Adipocyte (in vitro differentiated cells): Measurements from ENCODE around the gene PATJ.
A peak's percentile ranks its signal among the peaks of the same experiment; 100 is the strongest.
"Not testable (repeated sequence)": the region's sequence is repeated elsewhere in the genome, so short reads cannot be mapped to it uniquely, and the experiment has no call there.

Experiments
- DNase-seq: peaks from one replicate; pipeline ENCODE4 v3.0.0-alpha.2; 2015; ENCODE audit warnings: low read depth
- H3K27me3 ChIP-seq: replicated peaks from 2 replicates; pipeline ENCODE4 v1.7.0; 2013; ENCODE audit warnings: mild to moderate bottlenecking, low read length, moderate library complexity; ENCODE audit not compliant: control insufficient read depth, insufficient read depth
- H3K36me3 ChIP-seq: 2 replicates; pipeline ENCODE4 v1.7.0; 2013; ENCODE audit warnings: low read length, mild to moderate bottlenecking, moderate library complexity; ENCODE audit not compliant: control insufficient read depth, insufficient read depth, severe bottlenecking
- H3K4me1 ChIP-seq: 2 replicates; pipeline ENCODE4 v1.7.0; 2013; ENCODE audit warnings: mild to moderate bottlenecking, low read length, moderate library complexity; ENCODE audit not compliant: control insufficient read depth, insufficient read depth
- H3K4me3 ChIP-seq: 2 replicates; pipeline ENCODE4 v1.7.0; 2013; ENCODE audit warnings: mild to moderate bottlenecking, low read length, moderate library complexity
- H3K9ac ChIP-seq: 2 replicates; pipeline ENCODE4 v1.7.0; 2013; ENCODE audit warnings: mild to moderate bottlenecking, low read length, moderate library complexity
- H3K9me3 ChIP-seq: 2 replicates; pipeline ENCODE4 v1.7.0; 2013; ENCODE audit warnings: mild to moderate bottlenecking, low read length, moderate library complexity; ENCODE audit not compliant: control insufficient read depth

PATJ gene

DNA sequence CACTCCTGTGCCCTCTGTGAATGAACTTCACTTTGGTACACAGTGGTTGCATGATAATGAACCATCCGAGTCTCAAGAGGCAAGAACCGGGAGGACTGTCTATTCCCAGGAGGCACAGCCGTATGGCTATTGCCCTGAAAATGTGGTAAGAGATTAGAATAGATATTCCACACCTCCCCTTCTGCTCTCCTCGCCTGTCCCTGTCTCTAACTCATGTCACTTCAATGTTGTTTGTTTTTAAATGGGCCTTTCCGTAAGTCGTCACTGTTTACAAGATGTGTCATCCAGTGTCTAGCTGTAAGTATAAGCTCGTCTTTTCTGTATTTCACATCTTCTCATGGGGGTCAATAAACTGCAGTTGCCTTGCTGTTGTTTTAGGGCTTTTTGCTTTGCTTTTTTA, 122.2 kb downstream of the PATJ start:
- Histone ChIP-seq H3K9me3 (no peaks in the 10 kb centered on the region), H3K27me3 (no peaks in the 10 kb centered on the region), H3K4me3 (no peak overlapping the region), H3K9ac (no peak overlapping the region), H3K36me3 (no peaks in the 10 kb centered on the region), H3K4me1 (no peaks in the 10 kb centered on the region)
- DNase-seq = no peak

DNA sequence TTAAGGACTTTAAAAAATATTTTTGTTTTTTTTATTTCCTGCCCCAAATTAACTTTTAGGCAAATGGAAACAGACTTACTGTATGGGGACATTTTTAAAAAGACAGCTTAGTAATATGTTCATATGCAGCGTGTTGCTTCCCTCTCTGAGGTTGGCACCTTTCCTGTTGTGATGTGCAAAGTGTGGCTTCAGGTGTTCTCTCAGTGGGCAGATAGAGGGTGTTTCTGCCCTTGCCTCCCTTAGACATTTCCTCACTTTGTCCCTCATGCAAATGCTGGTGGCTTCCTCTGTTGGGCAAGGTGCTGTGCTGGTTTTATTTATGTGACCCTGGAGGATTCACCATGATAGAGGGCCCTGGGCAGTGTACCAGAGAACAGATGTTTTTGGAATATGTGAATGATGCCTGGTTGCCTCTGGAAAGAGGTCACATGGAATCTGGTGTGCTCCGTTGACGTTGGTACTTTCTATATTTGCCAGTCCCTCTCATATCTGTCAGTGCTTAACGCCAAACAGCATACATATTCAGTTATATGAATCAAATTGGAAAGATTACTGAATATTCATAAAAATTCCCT, 123.5 kb downstream of the PATJ start:
- Histone ChIP-seq H3K9me3 (no peaks in the 10 kb centered on the region), H3K36me3 (no peaks in the 10 kb centered on the region), H3K9ac (no peak overlapping the region), H3K4me3 (no peak overlapping the region), H3K4me1 (no peaks in the 10 kb centered on the region), H3K27me3 (no peaks in the 10 kb centered on the region)
- no peak for DNase-seq

DNA sequence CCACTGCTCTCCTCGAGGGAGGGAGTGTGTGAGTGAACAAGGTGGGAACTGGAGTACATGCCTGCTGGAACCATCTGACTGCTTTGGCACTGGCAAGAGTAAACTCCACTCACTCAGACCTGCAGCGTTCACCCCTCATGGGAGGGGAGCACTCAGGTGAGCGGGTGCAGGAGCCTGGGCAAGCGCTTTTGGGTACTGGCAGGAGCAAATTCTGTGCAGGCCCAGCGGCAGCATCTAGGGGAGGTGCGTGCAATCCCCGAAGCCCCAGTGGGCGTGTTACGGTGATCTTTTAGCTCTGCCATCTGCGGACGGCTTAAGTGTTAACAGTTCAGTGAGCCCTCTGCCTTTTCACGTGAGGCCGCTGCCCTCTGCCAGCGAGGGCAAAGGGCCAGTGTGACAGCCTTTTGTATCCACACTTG, 127.4 kb downstream of the PATJ start:
- no peaks in the 10 kb centered on the region for H3K27me3 ChIP-seq
- no peaks in the 10 kb centered on the region for H3K36me3 ChIP-seq
- no peak overlapping the region for H3K9ac ChIP-seq
- H3K4me3 ChIP-seq = no peak overlapping the region
- DNase-seq = no peak
- no peaks in the 10 kb centered on the region for H3K4me1 ChIP-seq
- H3K9me3 ChIP-seq = no peaks in the 10 kb centered on the region

DNA sequence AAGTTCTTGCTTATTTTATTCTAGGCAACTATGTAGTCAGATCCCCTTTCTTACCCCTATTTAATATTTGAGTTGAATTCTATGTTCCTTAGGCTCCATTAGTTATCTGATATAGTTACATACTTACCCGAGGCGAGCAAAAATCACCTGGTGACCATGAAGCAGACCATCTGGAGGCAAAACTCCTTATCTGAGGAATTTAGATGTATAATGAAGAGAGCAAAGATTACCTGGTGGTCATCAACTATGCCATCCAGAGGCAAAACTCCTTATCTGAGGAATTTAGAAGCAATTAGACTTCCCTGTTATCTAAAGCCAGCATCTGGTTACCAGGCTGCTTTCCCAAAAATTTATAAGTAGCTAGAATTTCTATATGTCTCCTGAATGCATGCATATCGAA, 129.9 kb downstream of the PATJ start:
- Histone ChIP-seq H3K9me3 (no peaks in the 10 kb centered on the region), H3K4me3 (no peak overlapping the region), H3K36me3 (no peaks in the 10 kb centered on the region), H3K27me3 (no peaks in the 10 kb centered on the region), H3K9ac (no peak overlapping the region), H3K4me1 (no peaks in the 10 kb centered on the region)
- no peak for DNase-seq

DNA sequence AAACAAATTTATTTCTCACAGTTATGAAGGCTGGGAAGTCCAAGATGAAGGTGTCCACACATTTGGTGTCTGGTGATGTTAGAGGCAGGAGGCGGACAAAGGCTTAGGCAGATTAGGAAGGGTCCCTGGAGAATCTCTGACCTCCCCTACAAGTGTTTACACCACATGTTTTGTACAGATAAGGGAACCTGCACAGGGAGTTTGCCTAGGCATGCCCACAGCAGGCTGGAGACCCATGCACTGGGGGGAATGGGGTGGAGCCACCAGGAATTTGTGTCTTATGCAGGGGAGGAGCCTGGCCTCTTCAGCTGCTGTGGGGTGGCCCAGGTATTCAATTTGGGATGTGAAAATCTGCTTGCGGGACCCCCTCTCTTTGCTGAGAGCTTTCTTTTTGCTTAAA, 131.3 kb downstream of the PATJ start:
- no peaks in the 10 kb centered on the region for H3K27me3 ChIP-seq
- no peaks in the 10 kb centered on the region for H3K9me3 ChIP-seq
- no peak overlapping the region for H3K4me3 ChIP-seq
- no peaks in the 10 kb centered on the region for H3K4me1 ChIP-seq
- no peak for DNase-seq
- H3K36me3 ChIP-seq = no peaks in the 10 kb centered on the region
- H3K9ac ChIP-seq = no peak overlapping the region

DNA sequence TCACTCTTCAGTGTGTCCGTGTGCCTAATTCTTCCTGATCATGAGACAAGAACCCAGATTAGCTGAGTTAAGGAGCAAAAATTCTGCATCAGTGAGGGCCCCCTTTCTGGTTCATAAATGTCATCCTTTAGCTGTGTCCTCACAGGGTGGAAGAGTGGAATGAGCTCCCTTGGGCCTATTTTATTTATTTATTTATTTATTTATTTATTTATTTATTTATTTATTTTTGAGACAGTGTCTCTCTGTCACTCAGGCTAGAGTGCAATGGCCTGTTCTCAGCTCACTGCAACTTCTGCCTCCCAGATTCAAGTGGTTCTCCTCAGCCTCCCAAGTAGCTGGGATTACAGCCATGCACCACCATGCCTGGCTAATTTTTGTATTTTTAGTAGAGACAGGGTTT, 131.7 kb downstream of the PATJ start:
- no peak for DNase-seq
- no peaks in the 10 kb centered on the region for H3K9me3 ChIP-seq
- H3K27me3 ChIP-seq = no peaks in the 10 kb centered on the region
- no peaks in the 10 kb centered on the region for H3K36me3 ChIP-seq
- no peak overlapping the region for H3K4me3 ChIP-seq
- no peak overlapping the region for H3K9ac ChIP-seq
- H3K4me1 ChIP-seq = no peaks in the 10 kb centered on the region

DNA sequence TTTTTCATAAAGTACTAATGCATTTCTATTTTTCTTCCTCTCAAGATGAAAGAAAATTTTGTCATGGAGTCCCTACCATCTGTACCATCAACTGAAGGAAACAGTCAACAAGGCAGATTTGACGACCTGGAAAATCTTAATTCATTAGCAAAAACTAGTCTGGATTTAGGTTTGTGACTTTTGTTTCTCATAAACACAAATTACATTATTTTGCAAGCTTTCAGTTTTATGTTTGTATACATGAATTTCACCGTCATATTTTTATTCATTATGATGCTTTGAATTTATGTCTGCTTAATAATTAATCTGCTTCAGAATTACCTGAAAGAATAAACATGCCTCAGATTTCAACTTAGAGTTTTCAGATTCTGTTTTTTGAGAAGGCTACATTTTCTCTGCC, 132.9 kb downstream of the PATJ start:
- H3K36me3 ChIP-seq = no peaks in the 10 kb centered on the region
- no peak for DNase-seq
- H3K9ac ChIP-seq = no peak overlapping the region
- no peak overlapping the region for H3K4me3 ChIP-seq
- no peaks in the 10 kb centered on the region for H3K27me3 ChIP-seq
- H3K9me3 ChIP-seq = no peaks in the 10 kb centered on the region
- no peaks in the 10 kb centered on the region for H3K4me1 ChIP-seq

DNA sequence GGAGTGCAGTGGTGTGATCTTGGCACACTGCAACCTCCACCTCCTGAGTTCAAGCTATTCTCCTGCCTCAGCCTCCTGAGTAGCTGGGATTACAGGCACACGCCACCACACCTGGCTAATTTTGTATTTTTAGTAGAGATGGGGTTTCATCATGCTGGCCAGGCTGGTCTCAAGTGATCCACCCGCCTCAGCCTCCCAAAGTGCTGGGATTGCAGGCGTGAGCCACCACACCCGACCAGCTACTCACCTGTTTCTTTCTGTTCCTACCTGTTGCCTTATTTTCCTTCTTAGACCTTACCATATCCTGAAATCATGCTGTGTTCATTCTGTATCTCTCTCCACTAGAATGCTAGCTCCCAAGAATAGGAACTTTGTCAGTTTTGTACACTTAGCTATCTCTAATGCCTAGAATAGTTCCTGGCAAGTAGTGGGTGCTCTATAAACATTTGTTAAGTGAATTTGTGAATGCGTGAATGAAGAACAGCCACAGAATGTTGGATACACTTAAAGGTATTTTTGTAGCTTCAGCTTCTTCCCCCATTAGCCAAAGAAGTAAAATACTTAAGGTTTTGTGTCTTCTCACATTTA, 137.7 kb downstream of the PATJ start:
- not testable (repeated sequence) for H3K9me3 ChIP-seq, H3K4me3 ChIP-seq, DNase-seq, H3K27me3 ChIP-seq, H3K9ac ChIP-seq, H3K4me1 ChIP-seq, H3K36me3 ChIP-seq

DNA sequence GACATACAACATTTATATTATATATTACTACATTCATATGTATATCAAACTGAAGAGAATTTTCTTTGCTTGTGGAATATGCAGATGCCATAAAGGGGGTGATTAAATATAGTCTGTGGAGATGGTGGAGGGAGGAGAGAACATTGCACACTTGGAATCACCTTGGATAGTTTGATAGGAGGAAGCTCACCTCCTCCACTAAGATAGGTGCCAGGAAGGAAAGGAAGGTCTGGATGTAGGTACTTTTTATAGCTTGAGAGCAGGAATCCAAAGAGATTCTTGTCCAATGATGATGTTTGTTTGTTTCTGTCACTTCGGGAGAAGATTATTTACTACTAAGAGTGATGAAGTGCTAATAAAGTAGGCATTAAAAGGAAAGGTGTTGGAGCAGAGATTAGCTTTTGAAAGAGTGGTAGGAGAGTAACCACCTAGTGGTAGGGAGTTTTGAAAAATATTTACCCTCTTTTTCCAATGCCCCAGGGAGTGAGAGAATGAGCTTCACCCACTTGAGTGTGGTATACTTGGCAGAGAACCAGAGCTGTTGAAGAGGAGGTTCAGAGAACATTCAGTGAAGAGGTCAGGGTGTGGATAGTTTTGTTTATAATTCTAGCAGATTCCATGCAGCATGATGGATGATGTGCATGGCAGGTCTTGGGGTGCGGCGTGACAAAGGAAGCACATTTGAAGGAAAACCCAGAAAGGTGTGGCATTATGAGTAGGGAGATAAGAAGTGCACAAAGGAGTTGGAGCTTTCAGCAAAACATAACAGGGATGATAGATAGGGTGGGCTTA, 145.0 kb downstream of the PATJ start:
- Histone ChIP-seq H3K4me1 (peaks cover 14% of the 10 kb centered on the region), H3K9me3 (no peaks in the 10 kb centered on the region), H3K9ac (no peak overlapping the region), H3K36me3 (no peaks in the 10 kb centered on the region), H3K27me3 (no peaks in the 10 kb centered on the region), H3K4me3 (no peak overlapping the region)
- DNase-seq = peak; percentile 21

DNA sequence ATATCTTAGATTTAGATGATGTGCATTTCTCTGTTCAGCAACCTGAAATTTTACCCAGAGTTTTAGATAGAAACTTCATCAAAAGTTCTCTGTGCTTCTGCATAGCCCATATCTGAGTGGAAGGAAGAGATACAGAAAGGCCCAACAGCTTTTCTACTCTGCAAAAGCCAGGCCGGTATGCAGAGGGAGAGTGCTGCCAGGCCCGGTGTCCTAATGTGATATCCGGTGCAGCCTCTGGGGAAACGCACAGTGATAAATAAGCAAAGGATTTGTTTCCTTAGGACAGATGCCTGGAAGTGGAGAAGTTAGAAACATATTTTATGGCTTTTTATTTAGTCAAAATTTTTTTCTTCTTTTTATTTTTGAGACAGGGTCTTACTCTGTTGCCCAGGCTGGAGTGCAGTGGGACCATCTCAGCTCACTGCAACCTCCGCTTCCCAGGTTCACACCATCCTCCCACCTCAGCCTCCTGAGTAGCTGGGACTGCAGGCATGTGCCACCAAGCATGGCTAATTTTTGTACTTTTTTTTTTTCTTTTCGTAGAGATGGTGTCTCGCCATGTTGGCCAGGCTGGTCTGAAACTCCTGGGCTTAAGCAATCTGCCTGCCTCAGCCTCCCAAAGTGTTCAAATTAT, 145.8 kb downstream of the PATJ start:
- Histone ChIP-seq H3K4me3 (no peak overlapping the region), H3K9me3 (no peaks in the 10 kb centered on the region), H3K27me3 (no peaks in the 10 kb centered on the region), H3K36me3 (no peaks in the 10 kb centered on the region), H3K9ac (no peak overlapping the region), H3K4me1 (peaks cover 14% of the 10 kb centered on the region)
- DNase-seq = peak; percentile 39

DNA sequence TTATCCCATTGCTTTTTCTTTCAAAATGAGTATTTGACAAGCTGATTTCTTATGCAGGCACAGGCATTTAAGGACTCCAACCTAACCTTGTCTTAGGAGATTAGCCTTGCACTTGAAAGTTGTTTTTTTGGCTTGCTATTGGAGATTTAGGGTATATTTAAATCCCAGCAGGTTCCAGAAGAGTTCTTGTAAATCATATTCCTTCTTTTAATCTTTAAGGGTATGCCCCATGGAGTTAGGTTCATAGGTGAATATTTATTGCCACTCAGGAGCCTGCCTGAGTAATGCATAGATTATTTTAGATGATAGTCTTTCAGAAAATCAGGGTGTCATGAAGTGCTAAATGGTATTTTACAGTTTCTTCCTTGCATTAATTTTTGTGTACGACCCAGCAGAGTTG, 146.5 kb downstream of the PATJ start:
- no peak for DNase-seq
- no peaks in the 10 kb centered on the region for H3K27me3 ChIP-seq
- no peaks in the 10 kb centered on the region for H3K9me3 ChIP-seq

More for the DNA sequence above, 146.5 kb downstream of the PATJ start:
- peaks cover 14% of the 10 kb centered on the region for H3K4me1 ChIP-seq
- no peak overlapping the region for H3K9ac ChIP-seq
- no peaks in the 10 kb centered on the region for H3K36me3 ChIP-seq
- H3K4me3 ChIP-seq = no peak overlapping the region
